Measurements from ENCODE around the gene MAST2. TPM values are rescaled to one million over a fixed set of nuclear protein-coding genes. Genes with fewer than 3 reads are reported as not detected.

The MAST2 gene
- total and polyA plus RNA-seq, 11 donors = 56.8 to 123 (median 79.7) TPM

DNA sequence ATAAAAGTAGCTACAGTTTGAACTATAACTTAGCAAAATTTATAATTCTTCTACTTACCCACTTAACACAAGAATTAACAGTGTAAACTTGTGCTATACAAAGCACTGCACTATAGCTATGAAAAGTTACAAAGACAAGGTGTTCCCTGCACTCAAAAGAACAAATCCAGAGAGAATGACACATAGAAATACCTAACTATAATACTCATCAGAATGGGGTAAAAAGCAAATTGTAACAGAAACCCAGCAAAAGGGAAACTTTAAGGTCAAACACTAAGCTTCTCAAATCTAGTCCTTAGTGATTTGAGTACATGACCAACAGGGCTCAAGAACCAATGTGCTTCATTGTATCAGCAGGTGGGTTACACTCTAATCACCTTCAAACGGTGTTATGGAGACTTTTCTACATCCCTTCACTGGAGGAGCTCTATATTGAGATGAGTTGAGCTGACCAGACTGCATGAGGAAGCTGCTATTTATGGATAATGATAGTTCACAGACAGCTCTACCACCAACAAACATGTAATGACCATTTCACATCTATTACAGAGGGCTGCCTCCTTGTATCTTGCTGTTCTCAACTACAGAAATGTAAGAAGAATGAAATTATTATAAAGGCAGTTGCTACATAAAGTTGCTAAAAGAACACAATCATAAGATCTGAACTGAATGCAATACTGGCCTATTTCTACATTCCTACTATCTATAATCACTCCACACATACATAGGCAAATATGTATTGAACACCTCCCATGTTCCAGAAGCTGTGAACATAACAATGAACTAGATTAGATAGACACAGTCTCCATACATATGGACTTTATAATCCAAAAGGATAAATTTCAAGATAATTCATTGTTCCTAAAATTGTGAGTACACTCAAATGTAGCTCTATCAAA lies 281.4 kb downstream of the MAST2 start:
- Histone ChIP-seq H3K36me3 (peaks cover 0 to 3% (median 0%) of the 10 kb centered on the region in 9 donors), H3K4me1 (peaks cover 0 to 35% (median 15%) of the 10 kb centered on the region in 12 donors), H3K27me3 (no peaks in the 10 kb centered on the region), H3K9me3 (peaks cover 0 to 3% (median 0%) of the 10 kb centered on the region in 12 donors), H3K4me3 (no peak overlapping the region), H3K27ac (peak overlapping the region in 2 of 12 donors; percentile 2 to 30)
- TF ChIP-seq POLR2A (IDR thresholded peaks at IDR 0.05) = no peak
- TF ChIP-seq, protein P1, sequence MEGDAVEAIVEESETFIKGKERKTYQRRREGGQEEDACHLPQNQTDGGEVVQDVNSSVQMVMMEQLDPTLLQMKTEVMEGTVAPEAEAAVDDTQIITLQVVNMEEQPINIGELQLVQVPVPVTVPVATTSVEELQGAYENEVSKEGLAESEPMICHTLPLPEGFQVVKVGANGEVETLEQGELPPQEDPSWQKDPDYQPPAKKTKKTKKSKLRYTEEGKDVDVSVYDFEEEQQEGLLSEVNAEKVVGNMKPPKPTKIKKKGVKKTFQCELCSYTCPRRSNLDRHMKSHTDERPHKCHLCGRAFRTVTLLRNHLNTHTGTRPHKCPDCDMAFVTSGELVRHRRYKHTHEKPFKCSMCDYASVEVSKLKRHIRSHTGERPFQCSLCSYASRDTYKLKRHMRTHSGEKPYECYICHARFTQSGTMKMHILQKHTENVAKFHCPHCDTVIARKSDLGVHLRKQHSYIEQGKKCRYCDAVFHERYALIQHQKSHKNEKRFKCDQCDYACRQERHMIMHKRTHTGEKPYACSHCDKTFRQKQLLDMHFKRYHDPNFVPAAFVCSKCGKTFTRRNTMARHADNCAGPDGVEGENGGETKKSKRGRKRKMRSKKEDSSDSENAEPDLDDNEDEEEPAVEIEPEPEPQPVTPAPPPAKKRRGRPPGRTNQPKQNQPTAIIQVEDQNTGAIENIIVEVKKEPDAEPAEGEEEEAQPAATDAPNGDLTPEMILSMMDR (IDR thresholded peaks at IDR 0.05) = no peak
- 33 to 60% (median 46%) methylated on average over 1 of the region's 1 CpG for WGBS, 4 donors
- ATAC-seq (peak in 3 of 4 donors; percentile 60 to 70 (median 65)), DNase-seq (no peak)
- intact Hi-C loops (cut with DNase I) = loop anchor here in 1 of 10 donors (5.0 kb wide), 2 partner anchors 47 to 82 kb away; partner anchors contain the start of gene PIK3R3

Other genes with a start within 250 kb of the MAST2 start
- gene NASP, start 219.6 kb upstream of the MAST2 start, total RNA-seq = 10 to 100 TPM; 24.5 to 53.4 (median 31.4) TPM
- gene NASP, start 219.6 kb upstream of the MAST2 start, polyA plus RNA-seq = 10 to 100 TPM; 70.6 to 86.6 TPM
- 1 to 10 TPM in 3 of 9 donors, under 1 TPM in 6; 0.20 to 1.3 (median 0.93) TPM for gene CCDC17, start 179.6 kb upstream of the MAST2 start, total RNA-seq
- gene CCDC17, start 179.6 kb upstream of the MAST2 start, polyA plus RNA-seq = 1 to 10 TPM in 1 of 2 donors, under 1 TPM in 1; 0.35 to 2.0 TPM
- gene GPBP1L1, start 117.1 kb upstream of the MAST2 start, total RNA-seq = 10 to 100 TPM; 73.8 to 94.2 (median 78.1) TPM
- 10 to 100 TPM; 26.6 to 40.2 TPM for gene GPBP1L1, start 117.1 kb upstream of the MAST2 start, polyA plus RNA-seq
- 10 to 100 TPM; 20.4 to 38.5 (median 26.3) TPM for gene TMEM69, start 115.4 kb upstream of the MAST2 start, total RNA-seq
- 10 to 100 TPM; 18.7 to 25.2 TPM for gene TMEM69, start 115.4 kb upstream of the MAST2 start, polyA plus RNA-seq
- gene IPP, start 53.0 kb upstream of the MAST2 start, total RNA-seq = 10 to 100 TPM in 5 of 9 donors, 1 to 10 TPM in 4; 6.8 to 24.7 (median 17.1) TPM
- gene IPP, start 53.0 kb upstream of the MAST2 start, polyA plus RNA-seq = 1 to 10 TPM; 3.6 to 9.1 TPM

Measured in heart left ventricle (tissue), 16 donors.